Hepatocyte (in vitro differentiated cells): ENCODE measurements around the gene FGF12.
"Not testable (repeated sequence)": the region's sequence is repeated elsewhere in the genome, so short reads cannot be mapped to it uniquely, and the experiment has no call there.

ENCODE experiments used
- EZH2 ChIP-seq: fragments of 200-600 bp; sonication (generic); IDR thresholded peaks from 2 replicates; pipeline ENCODE4 v1.6.1; 2016; ENCODE audit warnings: antibody characterized with exemption, mild to moderate bottlenecking, borderline replicate concordance
- EZH2phosphoT487 ChIP-seq: fragments of 200-600 bp; sonication (generic); IDR thresholded peaks from one replicate; pipeline ENCODE4 v1.6.1; 2018; ENCODE audit warnings: antibody characterized with exemption, mild to moderate bottlenecking, low read depth, moderate library complexity; ENCODE audit not compliant: unreplicated experiment, severe bottlenecking

- TF ChIP-seq EZH2, EZH2phosphoT487: not testable (repeated sequence)
Measured at GRCh38 chr3:192744604-192745003, 17.3 kb upstream of the FGF12 start.
